GM18526 (cell line): Measurements from ENCODE around the gene TMEM233.

ENCODE experiments used
- POLR2A ChIP-seq: IDR thresholded peaks from 3 replicates; pipeline ENCODE4 v1.6.1; 2011; ENCODE audit not compliant: insufficient read length; ENCODE audit errors: extremely low read depth

The TMEM233 gene

GRCh38 chr12:119598159-119598558, 4.6 kb downstream of the TMEM233 start:
- TF ChIP-seq POLR2A, result no peak

DNA sequence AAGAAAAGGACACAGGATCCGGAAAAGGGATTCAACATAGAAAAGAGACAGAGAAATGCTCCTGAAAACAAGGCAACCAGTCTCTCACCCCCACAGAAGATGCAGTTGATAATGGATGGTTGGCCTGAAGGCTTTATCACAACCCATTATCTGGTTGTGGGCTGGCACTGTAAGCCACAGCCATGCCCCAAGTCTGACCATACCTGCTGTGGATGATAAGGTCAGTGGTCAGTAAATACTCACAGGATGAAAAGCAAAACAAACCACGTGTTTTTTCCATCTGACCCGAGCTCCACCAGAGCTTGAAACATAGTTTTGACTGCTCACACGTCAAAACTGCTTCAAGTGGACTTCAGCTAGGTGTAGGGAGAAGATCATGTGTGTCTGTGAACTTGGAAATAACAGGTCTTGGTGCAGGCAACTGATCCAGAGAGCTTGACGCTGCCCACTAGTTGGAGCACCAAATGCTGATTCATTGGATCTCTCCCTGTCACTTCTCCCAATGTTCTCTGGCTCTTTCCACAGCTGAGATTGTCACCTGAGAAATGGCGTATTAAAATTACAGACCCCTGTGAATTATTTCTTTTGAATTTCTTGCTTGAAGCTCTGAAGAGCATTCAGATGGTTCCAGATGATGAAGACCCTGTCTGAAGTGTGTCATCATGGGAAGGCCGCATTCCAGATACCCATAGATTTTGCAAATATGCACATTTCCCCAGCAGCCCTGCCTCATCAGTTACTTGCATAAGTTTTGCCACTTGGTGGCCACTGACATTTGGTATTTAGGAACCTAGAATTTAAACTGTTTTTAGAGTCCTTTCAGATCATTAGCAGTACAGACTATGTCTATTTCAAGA, 8.5 kb downstream of the TMEM233 start:
- TF ChIP-seq POLR2A, result no peak

GRCh38 chr12:119602734-119603094, 9.1 kb downstream of the TMEM233 start:
- TF ChIP-seq POLR2A, result no peak

- TF ChIP-seq POLR2A, result no peak
Measured at GRCh38 chr12:119603767-119604166, 10.2 kb downstream of the TMEM233 start.

DNA sequence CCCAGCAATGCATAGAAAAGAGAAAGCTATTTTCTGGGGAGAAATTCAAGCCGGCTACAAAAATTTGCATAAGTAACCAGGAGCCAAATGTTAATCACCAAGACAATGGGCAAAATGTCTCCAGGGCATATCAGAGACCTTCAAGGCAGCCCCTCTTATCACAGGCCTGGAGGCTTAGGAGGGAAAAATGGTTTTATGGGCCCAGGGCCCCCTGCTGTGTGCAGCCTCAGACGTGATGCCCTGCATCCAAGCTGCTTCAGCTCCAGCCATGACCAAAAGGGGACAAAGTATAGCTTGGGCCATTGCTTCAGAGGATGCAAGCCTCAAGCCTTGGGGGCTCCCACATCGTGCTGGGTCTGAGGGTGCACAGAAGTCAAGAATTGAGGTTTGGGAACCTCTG, 15.8 kb downstream of the TMEM233 start:
- no peak for TF ChIP-seq POLR2A

GRCh38 chr12:119613319-119613936, 19.9 kb downstream of the TMEM233 start:
- no peak for TF ChIP-seq POLR2A

DNA sequence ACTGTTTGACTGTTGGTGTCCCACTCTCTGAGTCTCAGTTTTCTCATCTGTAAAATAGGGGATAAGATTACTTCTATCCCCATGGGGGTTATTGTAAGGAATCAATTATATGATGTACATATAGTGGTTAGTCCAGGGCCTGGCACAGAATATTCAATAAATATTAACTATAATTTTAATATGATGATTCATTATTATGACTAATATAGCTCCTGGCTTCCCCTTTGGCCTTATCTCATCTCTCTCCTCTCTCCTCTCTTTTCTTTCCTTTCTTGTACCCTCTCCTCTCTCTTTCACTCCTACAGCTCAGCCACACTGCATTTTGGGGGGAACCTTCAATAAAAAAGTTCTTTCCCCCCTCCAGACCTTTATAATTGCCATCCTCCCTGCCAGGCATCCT, 21.1 kb downstream of the TMEM233 start:
- no peak for TF ChIP-seq POLR2A

DNA sequence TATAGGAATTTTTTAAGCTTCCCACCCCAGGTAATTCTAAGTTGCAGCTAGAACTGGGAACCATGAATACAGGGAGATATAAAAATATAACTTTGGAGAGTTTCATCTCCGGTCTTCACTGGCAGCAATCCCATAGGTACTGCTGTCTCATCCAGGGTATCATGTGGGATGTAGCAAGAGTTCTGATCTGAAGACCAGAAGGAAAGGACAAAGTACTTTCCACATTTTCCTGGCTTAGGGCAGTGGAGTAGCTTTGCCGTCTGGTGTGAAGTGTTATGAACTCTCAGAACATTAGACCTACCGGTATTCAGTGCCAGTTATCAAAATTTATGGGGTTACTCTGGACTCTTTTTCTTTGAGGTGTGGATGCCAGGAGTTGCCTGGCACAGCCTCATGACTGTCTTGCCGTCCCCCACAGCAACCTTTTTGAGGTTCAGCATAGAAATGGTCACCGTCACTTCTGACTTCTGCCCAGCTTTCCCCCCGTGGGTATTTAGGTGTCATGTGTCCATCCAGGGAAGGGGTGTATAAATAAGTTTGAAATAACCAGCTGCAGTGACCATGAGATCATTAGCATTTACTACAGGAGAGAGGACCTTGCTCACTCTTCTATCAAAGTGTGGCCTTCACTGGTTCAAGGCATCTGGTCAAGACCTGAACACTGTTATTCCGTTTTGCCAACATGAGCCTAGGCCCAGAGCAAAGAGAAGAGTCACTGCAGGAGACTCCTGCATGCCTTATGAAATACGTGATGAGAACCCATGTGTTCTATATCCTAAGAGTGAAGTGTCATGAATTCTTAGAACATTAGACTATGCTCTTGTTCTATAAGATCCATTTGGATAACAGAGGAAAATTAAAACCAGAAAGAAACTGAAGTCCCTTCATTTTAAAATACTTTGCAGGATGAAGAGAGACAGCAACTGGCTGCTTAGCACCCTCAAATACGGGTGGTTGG, 22.2 kb downstream of the TMEM233 start:
- TF ChIP-seq POLR2A, result no peak

DNA sequence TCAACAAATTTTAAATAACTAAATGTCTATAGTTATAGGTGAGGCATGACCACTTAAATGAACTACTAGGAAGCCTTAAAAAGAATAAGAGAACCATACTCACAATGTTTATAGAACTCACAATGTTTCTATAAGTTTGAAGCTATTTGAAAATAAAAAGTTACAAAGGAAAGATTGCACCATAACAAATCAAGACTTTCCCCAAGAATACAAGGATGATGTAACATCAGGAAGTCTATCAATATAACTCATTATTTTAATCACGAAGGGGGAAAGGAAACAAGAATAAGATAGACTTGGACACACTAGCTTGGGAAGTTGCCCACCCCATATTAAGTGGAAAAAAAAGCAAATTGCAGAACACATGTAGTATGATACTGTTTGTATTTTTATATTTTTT, 26.9 kb downstream of the TMEM233 start:
- TF ChIP-seq POLR2A, result no peak

GRCh38 chr12:119621878-119622277, 28.3 kb downstream of the TMEM233 start:
- TF ChIP-seq POLR2A, result no peak

DNA sequence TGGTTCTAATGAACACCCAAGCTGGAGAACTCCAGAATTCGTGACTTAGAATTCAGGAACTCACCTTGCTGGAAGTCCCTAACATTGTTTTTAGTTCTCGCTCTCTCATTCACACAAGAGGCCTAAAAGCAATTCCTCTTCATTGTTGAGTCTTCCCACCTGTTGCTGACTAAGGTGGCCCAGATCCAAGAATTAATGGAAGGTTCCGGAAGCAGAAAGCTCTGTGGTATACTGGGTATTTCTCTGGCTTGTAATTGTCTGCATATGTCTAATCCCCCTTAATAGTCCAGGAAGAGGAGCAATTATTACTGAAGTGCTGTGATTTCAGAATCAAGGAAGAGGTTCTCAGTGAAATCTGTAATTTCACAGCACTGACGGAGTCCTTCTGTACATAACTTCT, 31.4 kb downstream of the TMEM233 start:
- TF ChIP-seq POLR2A, result no peak

DNA sequence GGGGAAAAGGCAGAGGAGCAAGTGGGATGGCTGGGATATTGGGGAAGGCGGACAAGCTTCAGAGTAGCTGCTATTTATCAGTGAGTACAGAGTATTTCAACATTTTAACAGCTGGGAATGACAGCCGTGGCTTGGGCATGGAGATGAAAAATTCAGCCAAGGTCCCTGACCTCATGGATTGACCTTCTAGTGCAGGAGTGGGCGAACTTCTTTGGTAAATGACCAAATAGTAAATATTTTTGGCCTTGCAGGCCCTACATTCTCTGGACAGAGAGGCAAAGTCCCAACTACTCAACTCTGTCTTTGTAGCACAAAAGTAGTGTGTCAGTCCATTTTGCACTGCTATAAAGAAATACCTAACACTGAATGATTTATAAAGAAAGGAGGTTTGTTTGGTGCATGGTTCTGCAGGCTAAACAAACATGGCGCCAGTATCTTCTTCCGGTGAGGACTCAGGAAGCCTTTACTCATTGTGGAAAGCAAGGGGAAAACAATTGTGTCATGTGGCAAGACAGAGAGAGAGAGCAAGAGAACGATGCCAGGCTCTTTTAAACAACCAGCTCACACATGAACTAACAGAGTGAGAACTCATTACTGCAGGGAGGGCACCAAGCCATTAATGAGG, 33.6 kb downstream of the TMEM233 start:
- no peak for TF ChIP-seq POLR2A

DNA sequence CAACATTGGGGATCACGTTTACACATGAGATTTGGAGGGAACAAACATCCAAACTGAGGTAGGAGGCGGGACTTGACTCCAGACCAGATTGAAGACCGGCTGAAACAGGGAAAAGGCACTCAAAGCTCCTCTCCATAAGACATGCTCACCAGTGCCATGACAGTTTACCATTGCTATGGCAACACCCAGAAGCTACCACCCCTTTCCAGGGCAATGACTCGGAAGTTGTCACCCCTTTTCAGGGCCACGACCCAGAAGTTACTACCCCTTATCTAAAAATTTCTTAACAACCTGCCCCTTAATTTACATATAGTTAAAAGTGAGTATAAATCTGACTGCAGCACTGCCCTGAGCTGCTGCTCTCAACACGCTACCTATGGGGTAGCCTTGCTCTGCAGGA, 34.1 kb downstream of the TMEM233 start:
- TF ChIP-seq POLR2A, result no peak

DNA sequence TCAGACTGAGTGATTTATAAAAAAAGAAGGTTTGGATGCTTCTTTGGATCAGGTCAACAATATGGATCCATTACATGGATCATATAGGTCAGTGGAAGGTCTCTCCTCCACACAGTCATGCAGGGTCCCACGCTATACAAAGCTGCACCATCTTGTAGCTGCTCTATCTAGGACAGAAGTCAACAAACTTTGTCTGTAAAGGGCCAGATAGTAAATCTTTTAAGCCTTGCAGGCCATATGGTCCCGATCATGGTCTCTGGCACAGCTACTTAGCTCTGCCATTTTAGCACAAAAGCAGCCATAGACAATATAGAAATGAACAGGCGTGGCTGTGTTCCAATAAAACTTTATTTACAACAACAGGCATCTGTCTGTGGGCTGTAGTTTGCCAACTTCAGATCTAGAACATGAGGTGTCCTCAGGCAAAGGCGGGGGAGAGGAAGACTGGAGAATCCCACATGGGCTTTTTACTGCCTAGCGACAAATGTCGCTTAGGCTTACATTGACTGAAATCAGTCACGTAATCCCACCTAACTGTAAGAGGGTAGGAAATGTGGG, 36.7 kb downstream of the TMEM233 start:
- TF ChIP-seq POLR2A, result no peak
